Prostate gland (tissue), 2 donors: ENCODE measurements around the gene ITK. TPM values are rescaled to one million over a fixed set of nuclear protein-coding genes. Genes with fewer than 3 reads are reported as not detected.

Experiments
- DNase-seq: peaks from one replicate; pipeline ENCODE4 v3.0.0-alpha.2; 2019; ENCODE audit warnings: low spot score
- H3K27ac ChIP-seq, 2 donors: fragments of 200-600 bp; sonication (generic); 2 replicates each; pipeline ENCODE4 v1.5.1; 2017 to 2019
- H3K27me3 ChIP-seq: fragments of 200-600 bp; sonication (generic); replicated peaks from 2 replicates; pipeline ENCODE4 v1.5.1; 2019; ENCODE audit not compliant: insufficient read depth
- H3K36me3 ChIP-seq, 2 donors: fragments of 200-600 bp; sonication (generic); 1 replicate in 1 of 2; 2 replicates in 1 of 2; pipeline versions ENCODE4 v1.5.1 to v1.8.1; 2017 to 2019
- H3K4me1 ChIP-seq: fragments of 200-600 bp; sonication (generic); replicated peaks from 2 replicates; pipeline ENCODE4 v1.5.1; 2019
- H3K4me3 ChIP-seq, 2 donors: fragments of 200-600 bp; sonication (generic); 2 replicates each; pipeline ENCODE4 v1.5.1; 2017 to 2019
- H3K9me3 ChIP-seq: fragments of 200-600 bp; sonication (generic); 2 replicates; pipeline ENCODE4 v1.5.1; 2017
- POLR2A ChIP-seq: fragments of 450-650 bp; IDR thresholded peaks from one replicate; pipeline ENCODE4 v1.6.1; 2016; ENCODE audit warnings: antibody characterized with exemption, mild to moderate bottlenecking
- POLR2AphosphoS5 ChIP-seq: sonication (generic); formaldehyde crosslinking; IDR thresholded peaks from one replicate; pipeline ENCODE4 v1.6.1; 2017; ENCODE audit warnings: antibody characterized with exemption
- WGBS: methylation state at CpG from one replicate; pipeline ENCODE4 v1.1.5; 2018; 5-methylcytosine and 5-hydroxymethylcytosine counted together
- intact Hi-C: fragments of 100-400 bp; cut with DNase I; formaldehyde crosslinking; loops from one replicate; pipeline ENCODE4 v1.14.2; 2022
- total RNA-seq, 2 donors: library from RNA; depleted of rRNA; stranded (reverse); fragments of >200 nt; gene quantifications; one replicate each; pipeline ENCODE4 v1.1.0, GENCODE V29; 2016
- TF ChIP-seq, protein P1 (sequence below), 4 experiments: fragments of 200-600 bp in 2 of 4; fragments of 450-650 bp in 2 of 4; sonication (generic) in 2 of 4; IDR thresholded peaks; 1 replicate in 3 of 4; 2 replicates in 1 of 4; pipeline ENCODE4 v1.5.1; 2016 to 2019; ENCODE audit warnings: antibody characterized with exemption in 4 of 4, mild to moderate bottlenecking in 2 of 4, moderate library complexity in 2 of 4

The ITK gene
- total RNA-seq, 2 donors from 2014 or later: 2.2 to 5.6 TPM

DNA sequence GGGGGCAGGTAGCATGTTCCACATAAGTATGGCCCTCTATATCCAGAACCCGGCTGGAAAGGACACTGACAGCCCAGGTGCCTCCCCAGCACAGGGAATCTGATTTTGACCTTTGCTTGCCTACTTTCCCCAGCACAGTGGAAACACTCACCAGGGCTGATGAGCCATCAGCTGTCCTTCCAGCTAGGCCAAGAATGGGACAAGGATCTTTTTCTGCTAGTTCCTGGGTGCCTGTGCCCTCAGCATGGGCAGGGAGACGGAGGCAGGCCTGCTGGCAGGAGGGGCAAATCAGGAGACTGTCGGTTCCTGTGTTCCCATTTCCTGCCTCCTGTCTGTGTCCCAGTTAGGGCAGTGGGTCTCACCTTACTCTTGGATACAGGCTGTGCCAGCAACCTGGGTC is 86.4 kb downstream of the ITK start:
- 70% methylated on average over 3 of the region's 3 CpGs for WGBS
- DNase-seq: no peak
- Histone ChIP-seq H3K27me3 (no peaks in the 10 kb centered on the region), H3K4me1 (no peaks in the 10 kb centered on the region), H3K27ac (no peak overlapping the region), H3K4me3 (peak overlapping the region in 1 of 2 donors; percentile 70), H3K9me3 (no peaks in the 10 kb centered on the region), H3K36me3 (no peaks in the 10 kb centered on the region)
- no peak for TF ChIP-seq POLR2AphosphoS5
- intact Hi-C loops: no loop called here

DNA sequence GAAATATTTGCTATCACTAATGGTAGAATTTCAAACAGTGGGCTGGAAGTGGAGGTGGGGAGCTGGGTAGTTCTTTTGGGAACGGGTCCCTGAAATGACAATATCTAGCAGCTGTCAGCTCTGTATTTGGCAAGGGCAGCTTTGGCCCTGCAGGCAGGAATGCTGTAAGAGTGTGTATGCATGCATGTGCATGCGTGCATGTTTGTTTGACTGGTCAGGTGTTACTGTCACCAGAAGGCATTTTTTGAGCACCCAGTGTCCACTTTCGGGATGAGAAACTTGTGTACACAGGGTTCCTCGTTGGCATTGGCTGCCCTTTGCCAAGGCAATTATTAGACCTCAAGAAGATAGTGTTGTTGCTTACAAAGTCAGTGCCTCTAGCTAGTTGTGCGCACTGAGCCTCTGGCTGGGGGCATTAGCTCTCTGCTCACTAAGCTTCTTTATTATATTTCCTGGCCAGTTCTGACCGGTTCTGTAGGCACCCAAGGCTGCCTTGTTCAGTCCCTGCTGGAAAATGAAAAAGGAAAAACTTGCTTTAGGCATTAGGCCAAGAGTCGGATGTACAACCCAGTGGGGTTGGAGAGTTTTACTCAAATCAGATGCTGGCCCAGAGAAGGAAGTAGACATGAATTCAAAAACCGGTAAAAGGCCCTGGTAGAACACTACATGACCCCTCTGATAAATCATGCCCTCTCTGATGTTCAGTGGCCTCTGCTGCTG is 87.3 kb downstream of the ITK start:
- 37% methylated on average over 8 of the region's 8 CpGs for WGBS
- Histone ChIP-seq H3K4me3 (no peak overlapping the region), H3K27me3 (no peaks in the 10 kb centered on the region), H3K36me3 (no peaks in the 10 kb centered on the region), H3K4me1 (no peaks in the 10 kb centered on the region), H3K27ac (no peak overlapping the region), H3K9me3 (no peaks in the 10 kb centered on the region)
- intact Hi-C loops: no loop called here
- TF ChIP-seq POLR2AphosphoS5: peak; percentile 14
- no peak for TF ChIP-seq POLR2A
- TF ChIP-seq, protein P1, sequence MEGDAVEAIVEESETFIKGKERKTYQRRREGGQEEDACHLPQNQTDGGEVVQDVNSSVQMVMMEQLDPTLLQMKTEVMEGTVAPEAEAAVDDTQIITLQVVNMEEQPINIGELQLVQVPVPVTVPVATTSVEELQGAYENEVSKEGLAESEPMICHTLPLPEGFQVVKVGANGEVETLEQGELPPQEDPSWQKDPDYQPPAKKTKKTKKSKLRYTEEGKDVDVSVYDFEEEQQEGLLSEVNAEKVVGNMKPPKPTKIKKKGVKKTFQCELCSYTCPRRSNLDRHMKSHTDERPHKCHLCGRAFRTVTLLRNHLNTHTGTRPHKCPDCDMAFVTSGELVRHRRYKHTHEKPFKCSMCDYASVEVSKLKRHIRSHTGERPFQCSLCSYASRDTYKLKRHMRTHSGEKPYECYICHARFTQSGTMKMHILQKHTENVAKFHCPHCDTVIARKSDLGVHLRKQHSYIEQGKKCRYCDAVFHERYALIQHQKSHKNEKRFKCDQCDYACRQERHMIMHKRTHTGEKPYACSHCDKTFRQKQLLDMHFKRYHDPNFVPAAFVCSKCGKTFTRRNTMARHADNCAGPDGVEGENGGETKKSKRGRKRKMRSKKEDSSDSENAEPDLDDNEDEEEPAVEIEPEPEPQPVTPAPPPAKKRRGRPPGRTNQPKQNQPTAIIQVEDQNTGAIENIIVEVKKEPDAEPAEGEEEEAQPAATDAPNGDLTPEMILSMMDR (IDR thresholded peaks at IDR 0.05): peak in 2 of 4 experiments; percentile 14 to 21
- no peak for DNase-seq

DNA sequence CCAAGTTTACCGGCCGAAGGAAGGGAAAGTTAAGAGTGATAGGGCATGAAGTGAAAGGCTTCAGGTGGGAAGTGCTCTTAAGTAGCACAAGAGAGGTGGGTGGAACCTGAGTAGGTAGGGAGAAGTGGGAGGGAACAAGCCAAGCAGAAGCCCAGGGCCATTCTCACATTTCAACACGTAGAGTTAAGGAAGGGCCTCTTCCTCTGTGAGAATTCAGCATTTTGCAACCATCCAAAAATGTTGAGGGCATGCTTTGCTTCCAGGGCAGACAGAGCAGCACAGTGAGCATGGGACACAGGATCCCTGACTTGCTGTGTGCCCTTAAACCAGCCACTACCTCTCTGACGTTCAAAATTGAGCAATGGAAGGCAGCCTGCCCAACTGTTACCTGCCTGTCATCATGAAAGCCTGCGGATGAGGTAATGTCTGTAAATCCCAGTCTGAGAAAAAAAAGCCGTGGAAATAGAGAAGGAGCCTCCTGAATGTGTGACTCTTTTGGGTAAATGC is 88.6 kb downstream of the ITK start:
- H3K4me3 ChIP-seq: no peak overlapping the region
- no peaks in the 10 kb centered on the region for H3K36me3 ChIP-seq
- no peak for DNase-seq
- no peak overlapping the region for H3K27ac ChIP-seq
- no peaks in the 10 kb centered on the region for H3K4me1 ChIP-seq
- no peaks in the 10 kb centered on the region for H3K27me3 ChIP-seq
- WGBS: 77% methylated on average over 6 of the region's 6 CpGs
- intact Hi-C loops: no loop called here
- no peak for TF ChIP-seq POLR2AphosphoS5
- no peak for TF ChIP-seq POLR2A
- TF ChIP-seq, protein P1 (IDR thresholded peaks at IDR 0.05): no peak
- H3K9me3 ChIP-seq: no peaks in the 10 kb centered on the region

DNA sequence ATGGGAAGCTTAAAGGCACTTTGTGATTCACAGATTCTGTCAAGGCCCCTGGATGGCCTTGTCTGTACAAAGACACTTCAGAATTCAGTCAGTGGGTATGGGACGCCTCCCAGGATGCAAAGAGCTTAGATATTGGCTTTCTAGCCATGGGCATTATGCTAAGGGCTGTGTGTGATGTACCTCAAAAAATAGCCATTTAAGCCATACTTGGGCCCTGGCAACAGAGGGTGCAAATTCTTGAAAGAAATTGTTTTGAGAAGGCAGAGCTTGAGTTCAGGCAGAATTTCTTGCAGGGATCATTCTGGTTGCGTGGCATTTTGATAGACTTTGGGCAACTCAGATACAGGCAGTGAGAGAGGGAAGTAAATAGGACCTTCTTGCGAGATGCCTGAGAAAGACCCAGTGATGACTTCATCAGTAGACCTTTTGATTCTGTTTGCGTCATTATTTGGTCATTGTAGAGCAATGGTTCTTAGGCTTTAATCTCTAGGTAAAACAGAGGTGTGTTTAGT is 89.2 kb downstream of the ITK start:
- TF ChIP-seq POLR2AphosphoS5: no peak
- TF ChIP-seq, protein P1 (IDR thresholded peaks at IDR 0.05): no peak
- TF ChIP-seq POLR2A: no peak
- Histone ChIP-seq H3K4me1 (no peaks in the 10 kb centered on the region), H3K27me3 (no peaks in the 10 kb centered on the region), H3K9me3 (no peaks in the 10 kb centered on the region), H3K36me3 (no peaks in the 10 kb centered on the region), H3K4me3 (no peak overlapping the region), H3K27ac (no peak overlapping the region)
- intact Hi-C loops: no loop called here
- WGBS: 91% methylated on average over 4 of the region's 4 CpGs
- no peak for DNase-seq

DNA sequence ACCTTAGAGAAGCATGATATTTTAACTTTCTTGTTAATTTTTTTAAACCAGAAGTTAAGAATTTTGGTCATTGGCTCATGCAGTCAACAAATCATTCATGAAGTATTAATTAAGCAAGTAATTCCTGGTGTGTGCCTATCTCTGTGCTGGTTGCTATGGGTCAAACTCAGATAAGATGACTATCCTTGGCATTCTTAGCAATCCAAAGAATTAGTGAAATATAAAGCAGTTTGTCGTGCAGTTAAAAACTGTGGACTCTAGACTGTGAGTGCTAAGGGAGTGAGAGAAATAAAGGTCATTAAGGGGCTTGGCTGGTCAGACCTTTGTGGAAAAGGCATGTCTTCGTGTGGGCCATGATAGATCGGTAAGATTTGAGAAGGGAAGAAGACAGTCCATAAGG is 90.1 kb downstream of the ITK start:
- Histone ChIP-seq H3K9me3 (no peaks in the 10 kb centered on the region), H3K4me3 (no peak overlapping the region), H3K27me3 (no peaks in the 10 kb centered on the region), H3K27ac (no peak overlapping the region), H3K36me3 (no peaks in the 10 kb centered on the region), H3K4me1 (no peaks in the 10 kb centered on the region)
- TF ChIP-seq POLR2AphosphoS5: no peak
- no peak for TF ChIP-seq POLR2A
- TF ChIP-seq, protein P1 (IDR thresholded peaks at IDR 0.05): no peak
- WGBS: 80% methylated on average over 3 of the region's 3 CpGs
- intact Hi-C loops: no loop called here
- DNase-seq: no peak
